HS-5 (cell line): ENCODE results near the gene PLA2G2E.
"Not testable (repeated sequence)": the region's sequence is repeated elsewhere in the genome, so short reads cannot be mapped to it uniquely, and the experiment has no call there.

Source experiments
- DNase-seq: peaks from one replicate; pipeline ENCODE4 v3.0.0-alpha.2; 2012; ENCODE audit warnings: low read depth

PLA2G2E gene

DNA sequence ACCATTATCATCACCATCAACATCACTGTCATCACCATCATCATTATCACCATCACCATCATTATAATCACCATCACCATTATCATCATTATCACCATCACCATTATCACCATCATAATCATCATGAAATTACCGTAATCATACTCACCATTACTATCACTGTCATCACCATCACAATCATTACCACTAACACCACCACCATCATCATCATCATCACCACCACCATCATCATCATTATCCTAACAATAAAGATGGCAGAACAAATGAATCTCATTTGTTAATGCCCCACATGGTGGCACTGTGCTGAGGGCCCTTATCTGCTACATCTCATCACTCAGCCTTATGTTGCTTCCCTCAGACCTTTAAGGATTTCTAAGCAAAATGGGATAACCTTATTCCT, 9.4 kb upstream of the PLA2G2E start:
- no peak for DNase-seq

GRCh38 chr1:19927130-19927421, 3.7 kb upstream of the PLA2G2E start:
- not testable (repeated sequence) for DNase-seq

GRCh38 chr1:19926296-19927129, 3.1 kb upstream of the PLA2G2E start:
- no peak for DNase-seq

DNA sequence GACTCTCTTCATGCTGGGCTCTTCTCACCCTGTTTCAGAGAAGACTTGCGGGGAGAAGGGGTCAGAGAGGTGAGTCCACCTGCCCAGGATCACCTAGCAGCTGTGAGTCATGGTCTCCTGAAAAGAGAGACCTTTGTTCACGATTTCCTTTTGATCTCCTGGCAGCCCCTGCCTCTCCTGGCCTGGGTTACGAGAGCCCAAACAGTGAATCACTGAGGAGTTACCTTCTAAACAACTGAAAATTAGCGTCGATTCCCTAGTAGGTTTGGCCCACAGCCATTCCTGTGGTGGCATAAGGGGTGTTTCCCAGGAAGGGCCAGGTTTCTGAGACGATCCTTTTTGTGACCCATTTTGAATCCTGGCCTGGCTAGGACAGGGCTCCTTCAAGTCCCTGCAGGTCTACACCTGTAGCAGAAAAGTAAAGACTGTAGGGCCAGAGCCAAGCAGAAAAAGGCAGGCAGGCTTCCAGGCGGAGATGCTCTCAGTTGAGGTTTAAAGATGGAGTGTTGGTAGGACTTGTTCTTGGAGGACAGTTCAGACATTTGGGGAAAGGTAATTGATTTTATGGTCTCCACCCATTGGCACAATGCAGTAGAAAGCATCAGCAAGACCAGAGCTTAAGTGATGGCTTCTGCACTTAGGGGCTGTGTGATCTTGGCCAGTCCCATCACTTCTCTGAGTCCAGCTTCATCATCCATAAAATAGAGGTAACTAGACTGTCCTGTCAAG, 2.1 kb upstream of the PLA2G2E start:
- DNase-seq, result no peak

- no peak for DNase-seq
Measured at GRCh38 chr1:19923953-19924346, 533 bp upstream of the PLA2G2E start.

DNA sequence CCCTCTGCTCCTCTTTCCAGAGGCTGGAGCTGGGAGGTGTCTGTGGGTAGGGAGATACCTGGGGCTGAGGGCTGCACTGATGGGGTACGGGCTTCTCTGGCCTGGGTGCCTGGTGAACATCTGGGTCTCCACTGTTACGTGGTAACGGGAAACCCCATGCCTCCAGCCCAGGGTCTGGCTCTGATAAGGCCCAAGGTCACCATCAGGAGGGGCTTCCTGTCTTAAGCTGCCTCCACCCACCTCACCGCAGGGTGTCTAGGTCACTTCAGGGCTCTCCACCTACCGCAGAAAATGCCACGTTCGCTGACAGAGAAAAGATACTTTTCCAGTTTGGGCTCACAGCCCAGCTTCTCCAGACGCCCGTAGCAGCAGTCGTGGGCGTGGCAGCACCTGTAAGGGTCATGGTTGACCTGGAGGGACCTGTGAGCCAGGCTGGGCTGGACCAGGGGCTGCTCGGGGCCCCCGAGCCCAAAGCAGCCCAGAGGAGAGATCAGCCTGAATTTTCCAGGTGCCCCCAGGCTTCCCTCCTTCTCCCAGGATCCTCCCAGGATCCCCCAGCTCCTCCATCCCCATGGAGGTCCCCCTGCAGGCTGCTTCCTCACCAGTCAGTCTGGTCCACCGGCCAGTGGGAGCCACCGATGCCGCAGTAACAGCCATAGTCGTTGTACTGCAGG, 1.3 kb downstream of the PLA2G2E start:
- no peak for DNase-seq

- DNase-seq, result no peak
Measured at GRCh38 chr1:19921310-19921709, 2.1 kb downstream of the PLA2G2E start.

DNA sequence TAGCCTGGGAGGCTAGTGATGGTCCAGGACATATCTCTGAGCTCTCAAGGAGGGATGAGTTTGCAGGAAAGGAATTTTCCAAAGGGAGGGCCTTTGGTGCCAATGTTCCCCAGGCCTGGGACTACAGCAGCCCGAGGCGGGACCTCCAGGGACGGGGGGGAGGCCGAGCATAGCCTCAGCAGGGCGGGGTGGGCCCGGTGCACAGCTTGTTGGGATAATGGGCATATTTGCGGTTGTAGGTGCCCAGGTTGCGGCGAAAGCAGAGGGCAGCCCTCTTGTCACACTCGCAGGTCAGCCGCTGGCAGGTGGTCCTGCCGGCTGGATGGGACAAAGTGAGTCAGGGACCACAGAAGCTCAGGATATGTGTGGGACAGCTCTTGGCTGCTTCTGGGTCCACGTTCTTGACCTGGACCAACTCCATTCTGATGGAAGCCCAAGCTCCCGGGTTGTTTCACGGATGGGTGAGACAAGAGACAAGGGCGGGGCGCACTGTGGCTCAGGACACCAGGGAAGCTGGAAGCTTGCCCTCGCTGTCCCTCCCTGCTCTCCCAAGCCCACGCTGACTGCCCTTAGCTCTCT, 3.2 kb downstream of the PLA2G2E start:
- DNase-seq, result no peak

GRCh38 chr1:19918057-19918456, 5.4 kb downstream of the PLA2G2E start:
- DNase-seq, result peak; percentile 47

DNA sequence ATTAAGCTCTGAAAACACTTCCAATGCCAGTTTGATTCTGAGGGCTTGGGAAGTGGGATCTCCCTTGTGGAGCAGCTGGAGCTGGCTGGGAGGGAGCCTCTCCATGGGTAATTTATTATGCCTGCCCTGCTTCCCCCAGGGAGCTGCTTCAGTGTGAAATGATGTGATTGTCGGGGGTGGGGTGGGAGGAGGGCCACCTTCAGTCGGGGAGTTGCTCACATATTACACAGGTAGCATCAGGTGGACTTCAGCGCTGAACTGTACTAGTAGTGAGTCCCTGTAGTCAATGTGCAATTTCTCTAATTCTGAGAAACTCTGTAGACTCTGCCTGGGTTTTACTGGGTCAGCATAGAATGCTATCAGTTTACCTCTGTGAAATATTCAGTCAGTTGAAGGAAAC, 12.8 kb downstream of the PLA2G2E start:
- no peak for DNase-seq

- no peak for DNase-seq
Measured at GRCh38 chr1:19909971-19910370, 13.4 kb downstream of the PLA2G2E start.

GRCh38 chr1:19909392-19909791, 14.0 kb downstream of the PLA2G2E start:
- DNase-seq, result no peak

GRCh38 chr1:19907456-19907855, 16.0 kb downstream of the PLA2G2E start:
- no peak for DNase-seq

DNA sequence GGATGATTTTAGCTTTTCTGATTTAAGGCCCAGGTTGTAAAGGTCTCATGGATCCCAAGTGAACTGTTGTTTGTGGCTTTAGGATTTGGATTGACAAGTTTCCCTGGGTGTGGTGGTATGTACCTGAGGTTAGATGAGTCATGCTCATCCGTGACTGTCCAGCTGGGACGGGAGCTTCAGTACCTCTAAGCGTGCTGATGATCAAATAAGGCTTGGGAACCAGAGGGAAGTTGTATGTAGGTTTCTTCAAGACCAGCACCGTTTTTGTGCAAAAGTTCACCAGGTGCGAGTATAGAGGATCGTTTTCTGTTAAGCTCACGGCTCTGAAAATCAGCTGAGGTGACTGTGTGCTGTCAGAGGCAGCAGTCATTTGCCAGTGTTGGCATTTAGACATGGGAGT, 19.8 kb downstream of the PLA2G2E start:
- DNase-seq, result no peak

DNA sequence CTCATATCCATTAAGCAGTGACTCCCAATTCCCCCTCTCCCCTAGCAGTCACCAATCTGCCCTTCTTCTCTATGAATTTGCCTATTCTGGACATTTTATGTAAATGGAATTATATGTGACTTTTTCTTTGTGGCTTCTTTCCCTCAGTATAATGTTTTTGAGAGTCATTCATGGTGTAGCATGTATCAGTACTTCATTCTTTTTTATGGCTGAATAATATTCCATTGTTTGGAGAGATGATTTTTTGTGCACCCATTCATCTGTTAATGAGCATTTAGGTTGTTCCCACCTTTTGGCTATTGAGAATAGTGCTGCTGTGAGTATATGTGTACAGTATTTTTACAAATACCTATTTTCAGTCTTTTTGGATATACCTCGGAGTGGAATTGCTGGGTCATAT, 21.8 kb downstream of the PLA2G2E start:
- no peak for DNase-seq

- no peak for DNase-seq
Measured at GRCh38 chr1:19894218-19894617, 29.2 kb downstream of the PLA2G2E start.

- no peak for DNase-seq
Measured at GRCh38 chr1:19893687-19894086, 29.7 kb downstream of the PLA2G2E start.

GRCh38 chr1:19892628-19893168, 30.7 kb downstream of the PLA2G2E start:
- DNase-seq, result no peak

- DNase-seq, result no peak
Measured at GRCh38 chr1:19892129-19892528, 31.3 kb downstream of the PLA2G2E start.

DNA sequence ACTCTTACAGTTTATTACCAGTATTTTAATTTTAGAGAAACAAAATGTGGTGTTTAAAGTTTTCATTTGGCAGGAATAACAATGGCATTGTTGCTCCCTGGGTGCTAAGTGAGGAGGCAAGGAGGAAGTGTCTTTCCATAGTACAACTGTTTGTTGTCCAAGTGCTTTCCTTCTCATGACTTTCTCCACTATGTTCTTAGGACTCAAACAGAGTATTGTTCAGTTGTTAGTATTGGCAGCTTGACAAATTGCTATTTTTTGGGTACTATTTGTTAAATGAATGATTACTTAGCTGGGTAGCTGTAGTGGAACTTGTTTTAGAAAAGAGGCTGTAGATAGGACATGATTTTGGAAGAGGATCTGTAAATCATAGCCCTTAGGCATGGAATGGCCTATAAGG, 33.8 kb downstream of the PLA2G2E start:
- DNase-seq, result no peak

GRCh38 chr1:19888112-19888511, 35.3 kb downstream of the PLA2G2E start:
- no peak for DNase-seq

DNA sequence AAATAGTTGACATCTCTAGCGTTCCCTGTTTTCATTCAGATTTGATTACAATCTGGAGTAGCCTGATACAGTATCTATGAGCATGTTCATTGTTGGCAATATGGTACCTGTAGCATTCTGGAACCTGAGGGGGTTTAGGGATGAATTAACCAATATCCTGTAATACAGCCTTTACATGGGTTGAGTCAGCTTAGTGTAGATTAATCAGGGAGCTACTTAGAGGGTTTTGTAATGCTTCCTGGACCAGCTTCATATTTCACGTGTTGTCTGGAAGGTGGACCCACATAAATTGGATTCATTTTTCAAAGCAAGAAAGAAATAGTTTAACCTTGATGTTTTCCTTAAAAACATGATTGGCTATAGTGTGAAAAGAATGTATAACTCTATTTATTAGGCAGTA, 37.6 kb downstream of the PLA2G2E start:
- no peak for DNase-seq

DNA sequence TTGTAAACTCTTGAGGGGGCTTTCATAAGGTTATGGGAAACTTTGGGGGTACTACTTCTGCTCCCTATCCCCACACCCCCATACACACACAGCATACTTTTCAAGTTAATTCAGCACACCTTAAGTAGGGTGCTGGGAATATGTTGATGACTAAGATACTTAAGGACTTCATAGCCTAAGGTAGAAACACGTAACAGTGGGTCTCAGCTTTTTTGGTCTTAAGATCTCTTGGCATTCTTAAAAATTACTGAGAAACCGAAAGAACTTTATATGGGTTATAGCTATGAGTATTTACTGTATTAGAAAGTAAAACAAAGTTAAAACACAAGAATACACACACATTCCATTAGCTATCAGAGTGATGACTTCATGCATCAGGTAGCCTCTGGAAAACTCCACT, 39.1 kb downstream of the PLA2G2E start:
- no peak for DNase-seq
